MM.1S (cell line): Measurements from ENCODE around the gene IGFL1.
"Not testable (repeated sequence)": the region's sequence is repeated elsewhere in the genome, so short reads cannot be mapped to it uniquely, and the experiment has no call there.

ENCODE experiments used
- DNase-seq: peaks from one replicate; pipeline ENCODE4 v3.0.0-alpha.2; 2015
- H2AFZ ChIP-seq: fragments of 300-600 bp; sonication (generic); 2 replicates; pipeline ENCODE4 v1.6.0; 2016; ENCODE audit warnings: antibody characterized with exemption, low read length
- H3F3A ChIP-seq: fragments of 300-600 bp; sonication (generic); 2 replicates; pipeline ENCODE4 v1.6.1; 2016; ENCODE audit warnings: mild to moderate bottlenecking, antibody characterized with exemption, low read length, moderate library complexity, mixed read lengths; ENCODE audit not compliant: insufficient read depth
- H3K27ac ChIP-seq: fragments of 300-600 bp; sonication (generic); 2 replicates; pipeline ENCODE4 v1.5.1; 2016; ENCODE audit warnings: mild to moderate bottlenecking, low read length
- H3K27me3 ChIP-seq: fragments of 300-600 bp; sonication (generic); replicated peaks from 2 replicates; pipeline ENCODE4 v1.6.0; 2016; ENCODE audit warnings: low read length; ENCODE audit not compliant: insufficient read depth
- H3K36me3 ChIP-seq: fragments of 300-600 bp; sonication (generic); replicated peaks from 2 replicates; pipeline ENCODE4 v1.6.1; 2016; ENCODE audit warnings: mild to moderate bottlenecking, low read length, mixed read lengths; ENCODE audit not compliant: insufficient read depth
- H3K4me1 ChIP-seq: fragments of 300-600 bp; sonication (generic); 2 replicates; pipeline ENCODE4 v1.6.1; 2016; ENCODE audit warnings: low read length, mixed read lengths
- H3K4me2 ChIP-seq: fragments of 300-600 bp; sonication (generic); 2 replicates; pipeline ENCODE4 v1.6.0; 2016; ENCODE audit warnings: low read depth, low read length
- H3K4me3 ChIP-seq: fragments of 300-600 bp; sonication (generic); 2 replicates; pipeline ENCODE4 v1.5.1; 2016; ENCODE audit warnings: low read length, mixed read lengths
- H3K79me2 ChIP-seq: fragments of 300-600 bp; sonication (generic); 2 replicates; pipeline ENCODE4 v1.6.1; 2016; ENCODE audit warnings: mixed run types, low read length, mixed read lengths
- H3K9ac ChIP-seq: fragments of 300-600 bp; sonication (generic); 2 replicates; pipeline ENCODE4 v1.6.1; 2016; ENCODE audit warnings: low read length, mixed read lengths
- H3K9me2 ChIP-seq: fragments of 300-600 bp; sonication (generic); replicated peaks from 2 replicates; pipeline ENCODE4 v1.6.1; 2016; ENCODE audit warnings: mild to moderate bottlenecking, low read length, mixed read lengths; ENCODE audit not compliant: insufficient read depth
- H3K9me3 ChIP-seq: fragments of 300-600 bp; sonication (generic); replicated peaks from 2 replicates; pipeline ENCODE4 v1.6.1; 2016; ENCODE audit warnings: mild to moderate bottlenecking, low read length, mixed read lengths; ENCODE audit not compliant: insufficient read depth
- H4K20me1 ChIP-seq: fragments of 300-600 bp; sonication (generic); 2 replicates; pipeline ENCODE4 v1.6.1; 2016; ENCODE audit warnings: mild to moderate bottlenecking, low read length, moderate library complexity, mixed read lengths; ENCODE audit not compliant: insufficient read depth
- EZH2 ChIP-seq: fragments of 300-600 bp; sonication (generic); optimal IDR thresholded peaks from 2 replicates; pipeline ENCODE3; 2017; ENCODE audit warnings: low read depth, mild to moderate bottlenecking, antibody characterized with exemption, low read length, mixed read lengths
- EZH2phosphoT487 ChIP-seq: fragments of 300-600 bp; sonication (generic); IDR thresholded peaks from 2 replicates; pipeline ENCODE4 v1.6.1; 2018; ENCODE audit warnings: antibody characterized with exemption, low read length
- TF ChIP-seq, protein P1 (sequence below): fragments of 300-600 bp; sonication (generic); IDR thresholded peaks from 2 replicates; pipeline ENCODE4 v1.5.1; 2016; ENCODE audit warnings: antibody characterized with exemption, low read length, mixed read lengths

The IGFL1 gene

DNA sequence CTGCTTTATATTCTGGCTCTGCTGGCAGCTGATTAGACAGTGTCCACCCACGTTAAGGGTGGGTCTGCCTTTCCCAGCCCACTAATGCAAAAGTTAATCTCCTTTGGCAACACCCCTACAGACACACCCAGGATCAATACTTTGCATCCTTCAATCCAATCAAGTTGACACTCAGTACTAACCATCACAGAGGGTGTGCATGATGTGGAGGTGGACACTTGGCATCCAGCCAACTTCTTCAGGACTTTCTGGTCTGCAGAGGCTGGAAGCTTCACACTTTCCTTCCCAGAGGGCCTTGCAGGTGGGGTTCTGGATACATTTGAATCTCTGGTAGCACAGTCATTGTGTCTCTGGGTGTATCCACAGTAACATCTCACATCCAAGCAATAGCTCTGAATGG lies 18.9 kb upstream of the IGFL1 start:
- Histone ChIP-seq H3K27ac (no peak overlapping the region), H3F3A (no peaks in the 10 kb centered on the region), H3K4me3 (no peak overlapping the region), H2AFZ (no peak overlapping the region), H3K9me3 (no peaks in the 10 kb centered on the region), H3K9me2 (no peaks in the 10 kb centered on the region), H3K4me1 (no peaks in the 10 kb centered on the region), H3K4me2 (no peak overlapping the region), H3K36me3 (no peaks in the 10 kb centered on the region), H4K20me1 (no peaks in the 10 kb centered on the region), H3K9ac (no peak overlapping the region), H3K27me3 (peaks cover 83% of the 10 kb centered on the region), H3K79me2 (no peaks in the 10 kb centered on the region)
- DNase-seq: no peak
- TF ChIP-seq EZH2 (no peak), EZH2phosphoT487 (no peak)
- TF ChIP-seq, protein P1, sequence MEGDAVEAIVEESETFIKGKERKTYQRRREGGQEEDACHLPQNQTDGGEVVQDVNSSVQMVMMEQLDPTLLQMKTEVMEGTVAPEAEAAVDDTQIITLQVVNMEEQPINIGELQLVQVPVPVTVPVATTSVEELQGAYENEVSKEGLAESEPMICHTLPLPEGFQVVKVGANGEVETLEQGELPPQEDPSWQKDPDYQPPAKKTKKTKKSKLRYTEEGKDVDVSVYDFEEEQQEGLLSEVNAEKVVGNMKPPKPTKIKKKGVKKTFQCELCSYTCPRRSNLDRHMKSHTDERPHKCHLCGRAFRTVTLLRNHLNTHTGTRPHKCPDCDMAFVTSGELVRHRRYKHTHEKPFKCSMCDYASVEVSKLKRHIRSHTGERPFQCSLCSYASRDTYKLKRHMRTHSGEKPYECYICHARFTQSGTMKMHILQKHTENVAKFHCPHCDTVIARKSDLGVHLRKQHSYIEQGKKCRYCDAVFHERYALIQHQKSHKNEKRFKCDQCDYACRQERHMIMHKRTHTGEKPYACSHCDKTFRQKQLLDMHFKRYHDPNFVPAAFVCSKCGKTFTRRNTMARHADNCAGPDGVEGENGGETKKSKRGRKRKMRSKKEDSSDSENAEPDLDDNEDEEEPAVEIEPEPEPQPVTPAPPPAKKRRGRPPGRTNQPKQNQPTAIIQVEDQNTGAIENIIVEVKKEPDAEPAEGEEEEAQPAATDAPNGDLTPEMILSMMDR: no peak

DNA sequence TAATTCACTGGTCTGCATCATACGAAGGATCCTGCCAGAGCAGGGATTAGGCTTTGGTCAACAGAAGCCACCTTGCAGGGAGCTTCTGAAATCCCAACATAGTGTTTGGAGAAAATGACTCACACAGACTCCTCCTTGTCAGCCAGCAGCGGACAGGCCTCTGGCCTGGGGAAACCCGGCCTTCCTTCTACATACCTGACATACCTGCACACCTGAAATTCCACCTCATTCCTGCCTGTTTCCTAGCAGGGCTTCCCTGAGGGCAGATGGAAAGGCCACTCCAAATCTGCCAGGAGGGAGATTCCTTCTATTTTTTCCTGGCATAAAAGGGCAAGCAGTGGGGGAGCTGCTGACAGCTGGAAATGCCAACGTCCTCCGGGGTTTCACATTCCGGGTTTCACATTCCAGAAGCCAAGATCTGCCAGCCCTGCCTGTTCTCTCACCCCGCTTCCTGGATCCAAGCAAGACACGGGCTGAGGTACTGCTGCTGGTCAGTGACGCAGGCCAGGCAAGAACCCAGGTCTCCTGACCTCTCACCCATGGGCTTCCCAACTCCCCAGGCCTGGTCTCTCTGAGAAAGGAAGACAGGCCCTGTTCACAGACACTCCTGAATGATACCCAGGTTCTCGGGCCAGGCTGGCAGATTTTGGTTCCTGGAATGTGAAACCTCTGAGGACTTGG lies 18.2 kb upstream of the IGFL1 start:
- Histone ChIP-seq H3K27me3 (peaks cover 81% of the 10 kb centered on the region), H3K4me3 (no peak overlapping the region), H3K36me3 (no peaks in the 10 kb centered on the region), H4K20me1 (no peaks in the 10 kb centered on the region), H3K4me1 (no peaks in the 10 kb centered on the region), H3K79me2 (no peaks in the 10 kb centered on the region), H3K4me2 (no peak overlapping the region), H3K9ac (no peak overlapping the region), H3K9me3 (no peaks in the 10 kb centered on the region), H3K9me2 (no peaks in the 10 kb centered on the region), H3K27ac (no peak overlapping the region), H3F3A (no peaks in the 10 kb centered on the region), H2AFZ (no peak overlapping the region)
- TF ChIP-seq, protein P1: no peak
- no peak for TF ChIP-seq EZH2phosphoT487
- no peak for TF ChIP-seq EZH2
- DNase-seq: no peak

DNA sequence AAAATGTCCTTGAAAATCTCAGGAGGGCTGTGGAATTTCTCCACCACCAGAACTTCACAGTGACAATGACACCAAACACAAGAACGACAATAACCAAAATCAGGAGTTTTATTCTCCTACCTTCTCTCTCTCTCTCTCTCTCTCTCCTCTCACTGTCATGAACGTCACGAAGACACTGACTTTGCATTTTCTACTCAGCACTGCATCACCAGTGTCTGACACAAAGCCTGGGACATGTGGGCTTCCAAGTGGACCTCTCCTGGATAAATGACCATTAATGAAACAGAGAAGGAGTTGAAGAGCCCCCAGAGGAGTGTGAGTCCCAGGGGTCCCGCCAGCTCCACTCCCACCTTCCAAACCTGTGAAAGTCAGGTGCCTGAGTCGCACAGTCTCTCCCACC lies 16.9 kb upstream of the IGFL1 start:
- not testable (repeated sequence) for H3K9me3 ChIP-seq, H4K20me1 ChIP-seq, H3F3A ChIP-seq, H3K79me2 ChIP-seq, H3K36me3 ChIP-seq, H3K4me1 ChIP-seq, H3K9ac ChIP-seq, H3K4me2 ChIP-seq, H3K27ac ChIP-seq, H3K9me2 ChIP-seq, DNase-seq, H2AFZ ChIP-seq, H3K4me3 ChIP-seq
- H3K27me3 ChIP-seq: peaks cover 84% of the 10 kb centered on the region

DNA sequence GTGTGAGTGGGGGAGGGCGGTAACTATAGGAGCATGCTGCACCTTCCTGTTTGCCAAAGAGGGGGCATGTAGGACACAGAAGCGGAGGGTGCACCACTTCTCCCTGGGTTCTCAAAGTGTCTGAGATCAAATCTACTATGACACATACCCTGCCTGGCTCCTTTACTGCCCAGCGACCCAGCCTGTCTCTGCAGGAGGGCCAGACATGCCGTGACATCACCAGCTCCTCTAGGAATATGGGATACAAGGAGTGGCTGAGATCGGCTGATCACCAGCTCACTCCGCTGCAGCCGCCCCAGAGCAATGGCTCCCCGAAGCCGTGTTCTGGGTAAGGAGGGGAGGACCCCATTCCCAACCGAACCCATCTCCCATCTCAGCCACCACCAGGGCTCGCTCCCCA lies 16.4 kb upstream of the IGFL1 start:
- no peak for DNase-seq

More for the DNA sequence above, 16.4 kb upstream of the IGFL1 start:
- H4K20me1 ChIP-seq: no peaks in the 10 kb centered on the region
- no peaks in the 10 kb centered on the region for H3K79me2 ChIP-seq
- no peak overlapping the region for H2AFZ ChIP-seq
- H3K9me3 ChIP-seq: no peaks in the 10 kb centered on the region
- H3K4me2 ChIP-seq: no peak overlapping the region
- no peaks in the 10 kb centered on the region for H3K9me2 ChIP-seq
- no peaks in the 10 kb centered on the region for H3K4me1 ChIP-seq
- H3K27ac ChIP-seq: no peak overlapping the region
- no peaks in the 10 kb centered on the region for H3F3A ChIP-seq
- H3K9ac ChIP-seq: no peak overlapping the region
- no peak overlapping the region for H3K4me3 ChIP-seq
- TF ChIP-seq EZH2phosphoT487 (no peak), EZH2 (no peak)
- TF ChIP-seq, protein P1: no peak
- H3K27me3 ChIP-seq: peaks cover 85% of the 10 kb centered on the region
- no peaks in the 10 kb centered on the region for H3K36me3 ChIP-seq
